ENCODE data around the gene NARF.
"Not testable (repeated sequence)": the region's sequence is repeated elsewhere in the genome, so short reads cannot be mapped to it uniquely, and the experiment has no call there.

Gene NARF

GRCh38 chr17:82449131-82449882, 9.2 kb upstream of the NARF start:
- DNase-seq, result no peak

GRCh38 chr17:82449883-82450356, 8.6 kb upstream of the NARF start:
- peak; percentile 52 for DNase-seq

GRCh38 chr17:82450357-82451106, 8.0 kb upstream of the NARF start, which contains the start of gene CYBC1:
Gene CYBC1 (minus strand): TSS chr17:82450752. CDS start chr17:82449254, 1,498 bp downstream.
- DNase-seq, result peak; percentile 97

- no peak for DNase-seq
These were observed 6.4 kb upstream of the NARF start for GRCh38 chr17:82452162-82452561.

- not testable (repeated sequence) for DNase-seq
These were observed 5.4 kb upstream of the NARF start for GRCh38 chr17:82453151-82453550.

GRCh38 chr17:82453706-82454105, 4.8 kb upstream of the NARF start:
- DNase-seq, result not testable (repeated sequence)

GRCh38 chr17:82457073-82457928, 1.2 kb upstream of the NARF start:
- DNase-seq, result no peak

- DNase-seq, result no peak
These were observed 687 bp upstream of the NARF start for GRCh38 chr17:82457929-82458178.

GRCh38 chr17:82458885-82459424, 414 bp downstream of the NARF start:
- DNase-seq, result peak; percentile 69

GRCh38 chr17:82459936-82460335, 1.4 kb downstream of the NARF start:
- DNase-seq, result not testable (repeated sequence)

GRCh38 chr17:82461827-82462524, 3.4 kb downstream of the NARF start:
- DNase-seq, result no peak

GRCh38 chr17:82463391-82463790, 4.8 kb downstream of the NARF start:
- DNase-seq, result no peak

- DNase-seq, result no peak
These were observed 5.5 kb downstream of the NARF start for GRCh38 chr17:82463925-82464566.

GRCh38 chr17:82464567-82464929, 6.0 kb downstream of the NARF start:
- no peak for DNase-seq

- DNase-seq, result no peak
These were observed 6.6 kb downstream of the NARF start for GRCh38 chr17:82465023-82465603.

GRCh38 chr17:82468692-82469091, 10.2 kb downstream of the NARF start:
- no peak for DNase-seq

- DNase-seq, result no peak
These were observed 11.5 kb downstream of the NARF start for GRCh38 chr17:82470065-82470464.

- no peak for DNase-seq
These were observed 15.9 kb downstream of the NARF start for GRCh38 chr17:82474223-82475010.

GRCh38 chr17:82475458-82475857, 16.9 kb downstream of the NARF start:
- no peak for DNase-seq

- DNase-seq, result no peak
These were observed 19.4 kb downstream of the NARF start for GRCh38 chr17:82477934-82478333.

GRCh38 chr17:82479602-82480001, 21.1 kb downstream of the NARF start:
- no peak for DNase-seq

Data from islet precursor cell (in vitro differentiated cells).